Cardiac muscle cell (in vitro differentiated cells and primary cell): Measurements from ENCODE around the gene XPO6. TPM values are rescaled to one million over a fixed set of nuclear protein-coding genes. Genes with fewer than 3 reads are reported as not detected.

Source experiments
- DNase-seq, 2 donors: peaks; one replicate each; pipeline versions ENCODE4 v3.0.0 to v3.0.0-alpha.2; 2010 to 2017; ENCODE audit warnings: low read depth in 1 of 2, low spot score in 1 of 2
- H3K27ac ChIP-seq: fragments of 200-600 bp; sonication (generic); 2 replicates; pipeline ENCODE4 v1.5.1; 2016
- H3K27me3 ChIP-seq: fragments of 200-600 bp; sonication (generic); 2 replicates; pipeline ENCODE4 v1.6.0; 2016; ENCODE audit warnings: control low read depth
- H3K36me3 ChIP-seq: fragments of 200-600 bp; sonication (generic); 2 replicates; pipeline ENCODE4 v1.5.1; 2016; ENCODE audit warnings: control low read depth
- H3K4me1 ChIP-seq: fragments of 200-600 bp; sonication (generic); 2 replicates; pipeline ENCODE4 v1.8.1; 2017; ENCODE audit warnings: low read depth, mild to moderate bottlenecking, mixed run types
- H3K4me3 ChIP-seq: fragments of 200-600 bp; sonication (generic); 2 replicates; pipeline ENCODE4 v1.5.1; 2016; ENCODE audit warnings: mild to moderate bottlenecking
- H3K9me3 ChIP-seq: fragments of 200-600 bp; sonication (generic); 2 replicates; pipeline ENCODE4 v1.5.1; 2017; ENCODE audit warnings: low read depth, mild to moderate bottlenecking, control low read depth
- polyA plus RNA-seq: library from polyadenylated mRNA; unstranded; fragments of >200 nt; fragmentation: Nextera tagmentation; extraction: Ambion mirVana; gene quantifications from 2 replicates; pipeline ENCODE4 v1.2.1, GENCODE V29; 2016
- total RNA-seq: library from RNA; depleted of rRNA; stranded (reverse); fragments of >200 nt; gene quantifications from 2 replicates; pipeline ENCODE4 v1.2.3, GENCODE V29; 2016
- TF ChIP-seq, protein P1 (sequence below): IDR thresholded peaks from 2 replicates; pipeline ENCODE4 v1.5.1; 2012; ENCODE audit warnings: low read depth, mild to moderate bottlenecking, low read length

XPO6 gene
- total and polyA plus RNA-seq, 2 experiments from 2014 or later, result 34.8 to 79.8 TPM

- no peak overlapping the region for H3K27ac ChIP-seq
- no peaks in the 10 kb centered on the region for H3K9me3 ChIP-seq
- no peaks in the 10 kb centered on the region for H3K27me3 ChIP-seq
- no peak for DNase-seq
- H3K4me1 ChIP-seq, result no peaks in the 10 kb centered on the region
- no peak overlapping the region for H3K4me3 ChIP-seq
- peaks cover 10% of the 10 kb centered on the region for H3K36me3 ChIP-seq
- TF ChIP-seq, protein P1, sequence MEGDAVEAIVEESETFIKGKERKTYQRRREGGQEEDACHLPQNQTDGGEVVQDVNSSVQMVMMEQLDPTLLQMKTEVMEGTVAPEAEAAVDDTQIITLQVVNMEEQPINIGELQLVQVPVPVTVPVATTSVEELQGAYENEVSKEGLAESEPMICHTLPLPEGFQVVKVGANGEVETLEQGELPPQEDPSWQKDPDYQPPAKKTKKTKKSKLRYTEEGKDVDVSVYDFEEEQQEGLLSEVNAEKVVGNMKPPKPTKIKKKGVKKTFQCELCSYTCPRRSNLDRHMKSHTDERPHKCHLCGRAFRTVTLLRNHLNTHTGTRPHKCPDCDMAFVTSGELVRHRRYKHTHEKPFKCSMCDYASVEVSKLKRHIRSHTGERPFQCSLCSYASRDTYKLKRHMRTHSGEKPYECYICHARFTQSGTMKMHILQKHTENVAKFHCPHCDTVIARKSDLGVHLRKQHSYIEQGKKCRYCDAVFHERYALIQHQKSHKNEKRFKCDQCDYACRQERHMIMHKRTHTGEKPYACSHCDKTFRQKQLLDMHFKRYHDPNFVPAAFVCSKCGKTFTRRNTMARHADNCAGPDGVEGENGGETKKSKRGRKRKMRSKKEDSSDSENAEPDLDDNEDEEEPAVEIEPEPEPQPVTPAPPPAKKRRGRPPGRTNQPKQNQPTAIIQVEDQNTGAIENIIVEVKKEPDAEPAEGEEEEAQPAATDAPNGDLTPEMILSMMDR, result no peak
These were observed 60.6 kb downstream of the XPO6 start for GRCh38 chr16:28151180-28151579.

DNA sequence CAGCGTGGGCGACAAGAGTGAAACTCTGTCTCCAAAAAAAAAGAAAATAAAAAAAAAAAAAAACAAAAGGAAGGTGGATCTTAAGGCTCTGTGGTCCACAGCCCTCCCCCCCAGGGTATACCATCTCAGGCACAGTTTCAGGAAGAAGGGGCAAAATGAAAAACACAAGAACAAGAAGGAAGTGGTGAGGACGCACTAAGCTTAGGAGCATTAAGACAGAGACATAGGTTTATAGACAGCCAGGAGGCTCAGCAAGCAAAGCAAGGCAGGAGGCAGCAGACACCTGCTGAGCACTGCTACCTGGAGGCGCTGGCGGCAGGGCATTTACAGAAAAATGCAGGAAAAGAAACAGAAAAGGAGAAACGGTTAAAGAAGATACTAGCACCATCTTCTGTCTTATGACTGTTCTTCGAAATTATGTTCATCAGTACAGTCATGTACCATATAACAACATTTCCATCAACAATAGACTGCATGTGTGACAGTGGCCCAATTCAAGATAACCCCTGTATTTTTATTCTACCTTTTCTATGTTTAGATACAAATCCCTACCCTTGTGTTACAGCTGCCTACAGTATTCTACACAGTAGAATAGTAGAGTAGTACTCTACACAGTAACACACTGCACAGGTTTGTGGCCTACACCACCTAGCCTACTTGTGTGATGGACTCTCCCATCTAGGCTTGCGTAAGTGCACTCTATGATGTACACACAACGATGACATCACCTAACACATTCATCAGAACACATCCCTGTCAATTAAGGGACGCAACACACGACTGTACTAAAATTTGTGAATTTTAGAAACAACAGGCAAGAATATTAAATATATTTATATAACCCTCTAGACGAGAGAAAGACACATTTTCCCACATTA lies 62.5 kb downstream of the XPO6 start:
- Histone ChIP-seq H3K27me3 (no peaks in the 10 kb centered on the region), H3K27ac (no peak overlapping the region), H3K9me3 (no peaks in the 10 kb centered on the region), H3K4me1 (no peaks in the 10 kb centered on the region), H3K4me3 (no peak overlapping the region), H3K36me3 (peaks cover 19% of the 10 kb centered on the region)
- peak in 1 of 2 donors; percentile 15 for DNase-seq
- TF ChIP-seq, protein P1, result no peak

- Histone ChIP-seq H3K36me3 (peaks cover 28% of the 10 kb centered on the region), H3K9me3 (no peaks in the 10 kb centered on the region), H3K27me3 (no peaks in the 10 kb centered on the region), H3K27ac (no peak overlapping the region), H3K4me3 (no peak overlapping the region), H3K4me1 (no peaks in the 10 kb centered on the region)
- TF ChIP-seq, protein P1, result no peak
- no peak for DNase-seq
These were observed 65.2 kb downstream of the XPO6 start for GRCh38 chr16:28146536-28146935.

GRCh38 chr16:28145796-28146195 lies 66.0 kb downstream of the XPO6 start:
- H3K4me3 ChIP-seq, result no peak overlapping the region
- no peaks in the 10 kb centered on the region for H3K9me3 ChIP-seq
- DNase-seq, result no peak
- peaks cover 26% of the 10 kb centered on the region for H3K36me3 ChIP-seq
- TF ChIP-seq, protein P1, result no peak
- no peak overlapping the region for H3K27ac ChIP-seq
- no peaks in the 10 kb centered on the region for H3K4me1 ChIP-seq
- H3K27me3 ChIP-seq, result no peaks in the 10 kb centered on the region

DNA sequence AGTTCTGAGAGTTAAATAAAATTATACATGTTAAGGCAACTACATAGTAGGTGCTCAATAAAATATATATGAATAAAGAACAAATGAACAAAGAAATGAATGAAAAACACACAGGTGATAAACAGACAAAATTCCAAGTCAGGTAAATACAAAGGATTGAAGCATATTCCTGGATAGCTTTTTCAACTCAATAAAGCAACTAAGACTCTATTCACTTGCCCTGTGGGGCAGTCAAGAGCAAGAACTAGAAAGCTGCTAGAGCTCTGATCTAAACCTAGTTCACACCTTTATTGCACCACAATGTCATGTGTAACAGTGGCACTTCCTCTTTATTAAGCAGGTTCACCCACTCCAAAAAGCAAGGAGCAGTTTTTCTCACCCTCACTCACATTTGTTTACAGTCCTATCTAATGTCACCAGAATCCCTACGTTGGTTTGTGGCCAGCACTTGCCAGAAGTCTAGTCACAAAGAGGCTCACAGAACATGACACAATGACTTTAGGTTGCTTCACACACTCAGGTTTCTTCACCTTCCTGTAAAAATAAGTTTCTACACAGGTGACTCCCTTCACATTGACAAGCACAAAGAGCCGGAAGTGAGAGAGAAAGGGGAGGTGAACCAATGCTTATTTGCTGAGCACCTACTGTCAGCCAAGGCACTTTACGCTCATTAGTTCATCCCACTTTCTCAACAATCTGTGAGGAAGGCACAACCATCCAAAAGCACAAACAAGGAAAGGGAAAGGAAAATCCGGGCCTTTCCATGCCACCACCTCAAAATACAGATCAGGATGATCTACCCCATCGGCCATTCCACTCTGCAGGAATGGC lies 70.8 kb downstream of the XPO6 start:
- Histone ChIP-seq H3K36me3 (peaks cover 23% of the 10 kb centered on the region), H3K27ac (no peak overlapping the region), H3K27me3 (no peaks in the 10 kb centered on the region), H3K4me3 (no peak overlapping the region), H3K9me3 (no peaks in the 10 kb centered on the region), H3K4me1 (no peaks in the 10 kb centered on the region)
- TF ChIP-seq, protein P1, result no peak
- no peak for DNase-seq
